Stimulated activated CD8-positive, alpha-beta memory T cell treated with anti-CD3 and anti-CD28 coated beads, Interleukin-7, amount 100 ng/mL, for 4 hours (primary cell): ENCODE data around the gene CIT.
"Not testable (repeated sequence)": the region's sequence is repeated elsewhere in the genome, so short reads cannot be mapped to it uniquely, and the experiment has no call there.

Experiments used
- DNase-seq, 2 donors: peaks; one replicate each; pipeline ENCODE4 v3.0.0-alpha.2; 2020; ENCODE audit warnings: low read depth in 2 of 2

CIT gene

GRCh38 chr12:119742700-119743099 lies 134.4 kb downstream of the CIT start:
- no peak for DNase-seq

- no peak for DNase-seq
These were observed 136.3 kb downstream of the CIT start for GRCh38 chr12:119740830-119741229.

GRCh38 chr12:119735079-119735478 lies 142.0 kb downstream of the CIT start:
- DNase-seq: no peak

- DNase-seq: no peak
These were observed 146.7 kb downstream of the CIT start for GRCh38 chr12:119730381-119730780.

- no peak for DNase-seq
These were observed 147.2 kb downstream of the CIT start for GRCh38 chr12:119729871-119730270.

- DNase-seq: no peak
These were observed 148.7 kb downstream of the CIT start for GRCh38 chr12:119728444-119728745.

- no peak for DNase-seq
These were observed 149.3 kb downstream of the CIT start for GRCh38 chr12:119727600-119728443.

GRCh38 chr12:119725523-119725922 lies 151.6 kb downstream of the CIT start:
- DNase-seq: no peak

GRCh38 chr12:119721306-119721705 lies 155.8 kb downstream of the CIT start:
- no peak for DNase-seq

GRCh38 chr12:119720349-119720748 lies 156.8 kb downstream of the CIT start:
- no peak for DNase-seq

GRCh38 chr12:119718141-119718540 lies 159.0 kb downstream of the CIT start:
- no peak for DNase-seq

- no peak for DNase-seq
These were observed 161.9 kb downstream of the CIT start for GRCh38 chr12:119715268-119715620.

GRCh38 chr12:119714614-119715267 lies 162.4 kb downstream of the CIT start:
- no peak for DNase-seq

GRCh38 chr12:119713551-119714031 lies 163.5 kb downstream of the CIT start:
- no peak for DNase-seq

GRCh38 chr12:119712721-119713120 lies 164.4 kb downstream of the CIT start:
- DNase-seq: no peak

GRCh38 chr12:119711693-119712092 lies 165.4 kb downstream of the CIT start:
- no peak for DNase-seq

- no peak for DNase-seq
These were observed 166.1 kb downstream of the CIT start for GRCh38 chr12:119710965-119711551.

- no peak for DNase-seq
These were observed 166.7 kb downstream of the CIT start for GRCh38 chr12:119710374-119710964.

GRCh38 chr12:119706427-119706826 lies 170.7 kb downstream of the CIT start:
- not testable (repeated sequence) for DNase-seq

GRCh38 chr12:119705182-119705581 lies 171.9 kb downstream of the CIT start:
- no peak for DNase-seq

- DNase-seq: no peak
These were observed 172.9 kb downstream of the CIT start for GRCh38 chr12:119704065-119704747.

- DNase-seq: no peak
These were observed 177.0 kb downstream of the CIT start for GRCh38 chr12:119700078-119700477.
